HTERT RPE-1 (cell line): Measurements from ENCODE around the gene ELP1.
"Not testable (repeated sequence)": the region's sequence is repeated elsewhere in the genome, so short reads cannot be mapped to it uniquely, and the experiment has no call there.

Source experiments
- in situ Hi-C: fragments of 300-500 bp; cut with MboI; formaldehyde crosslinking; loops from 4 replicates; pipeline ENCODE4 v1.14.3; 2020; ENCODE audit warnings: low sequenced_read_pairs

The ELP1 gene, protein sequence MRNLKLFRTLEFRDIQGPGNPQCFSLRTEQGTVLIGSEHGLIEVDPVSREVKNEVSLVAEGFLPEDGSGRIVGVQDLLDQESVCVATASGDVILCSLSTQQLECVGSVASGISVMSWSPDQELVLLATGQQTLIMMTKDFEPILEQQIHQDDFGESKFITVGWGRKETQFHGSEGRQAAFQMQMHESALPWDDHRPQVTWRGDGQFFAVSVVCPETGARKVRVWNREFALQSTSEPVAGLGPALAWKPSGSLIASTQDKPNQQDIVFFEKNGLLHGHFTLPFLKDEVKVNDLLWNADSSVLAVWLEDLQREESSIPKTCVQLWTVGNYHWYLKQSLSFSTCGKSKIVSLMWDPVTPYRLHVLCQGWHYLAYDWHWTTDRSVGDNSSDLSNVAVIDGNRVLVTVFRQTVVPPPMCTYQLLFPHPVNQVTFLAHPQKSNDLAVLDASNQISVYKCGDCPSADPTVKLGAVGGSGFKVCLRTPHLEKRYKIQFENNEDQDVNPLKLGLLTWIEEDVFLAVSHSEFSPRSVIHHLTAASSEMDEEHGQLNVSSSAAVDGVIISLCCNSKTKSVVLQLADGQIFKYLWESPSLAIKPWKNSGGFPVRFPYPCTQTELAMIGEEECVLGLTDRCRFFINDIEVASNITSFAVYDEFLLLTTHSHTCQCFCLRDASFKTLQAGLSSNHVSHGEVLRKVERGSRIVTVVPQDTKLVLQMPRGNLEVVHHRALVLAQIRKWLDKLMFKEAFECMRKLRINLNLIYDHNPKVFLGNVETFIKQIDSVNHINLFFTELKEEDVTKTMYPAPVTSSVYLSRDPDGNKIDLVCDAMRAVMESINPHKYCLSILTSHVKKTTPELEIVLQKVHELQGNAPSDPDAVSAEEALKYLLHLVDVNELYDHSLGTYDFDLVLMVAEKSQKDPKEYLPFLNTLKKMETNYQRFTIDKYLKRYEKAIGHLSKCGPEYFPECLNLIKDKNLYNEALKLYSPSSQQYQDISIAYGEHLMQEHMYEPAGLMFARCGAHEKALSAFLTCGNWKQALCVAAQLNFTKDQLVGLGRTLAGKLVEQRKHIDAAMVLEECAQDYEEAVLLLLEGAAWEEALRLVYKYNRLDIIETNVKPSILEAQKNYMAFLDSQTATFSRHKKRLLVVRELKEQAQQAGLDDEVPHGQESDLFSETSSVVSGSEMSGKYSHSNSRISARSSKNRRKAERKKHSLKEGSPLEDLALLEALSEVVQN (N-terminal part only)

DNA sequence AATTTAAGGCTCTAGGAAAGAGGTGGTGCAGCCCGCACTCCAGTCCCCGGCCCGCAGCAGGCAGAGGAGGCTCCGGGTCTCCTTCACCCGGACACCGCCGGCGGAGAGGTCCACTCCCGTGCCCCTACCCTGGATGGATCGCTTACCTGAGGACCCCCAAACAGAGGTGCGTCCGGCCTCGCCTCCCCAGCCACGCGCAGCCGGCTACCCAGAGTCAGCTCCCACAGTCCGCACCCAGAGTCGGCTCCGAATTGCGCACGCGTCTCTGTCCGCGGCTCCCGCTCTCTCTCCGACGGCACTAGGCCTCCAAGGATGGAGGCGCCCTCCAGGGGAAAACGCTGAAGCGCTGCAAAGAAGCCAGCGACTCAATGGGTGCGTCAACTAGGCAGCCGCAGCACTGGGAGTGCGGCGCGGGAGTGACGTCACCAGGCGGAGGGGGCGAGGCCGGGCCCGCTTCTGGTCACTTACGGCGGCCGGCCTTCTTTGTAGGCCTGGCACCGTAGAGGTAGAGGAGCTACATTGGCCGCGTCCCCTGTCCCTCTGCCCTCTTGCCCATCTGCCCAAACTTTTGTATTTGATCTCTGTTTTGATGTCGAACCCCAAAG is at the start of gene ELP1:
TSS of gene ELP1 (minus strand) at position 407 of the 605 bp plus-strand sequence. CDS start 2,978 bp downstream, outside the sequence.
- in situ Hi-C loops: no loop called here

DNA sequence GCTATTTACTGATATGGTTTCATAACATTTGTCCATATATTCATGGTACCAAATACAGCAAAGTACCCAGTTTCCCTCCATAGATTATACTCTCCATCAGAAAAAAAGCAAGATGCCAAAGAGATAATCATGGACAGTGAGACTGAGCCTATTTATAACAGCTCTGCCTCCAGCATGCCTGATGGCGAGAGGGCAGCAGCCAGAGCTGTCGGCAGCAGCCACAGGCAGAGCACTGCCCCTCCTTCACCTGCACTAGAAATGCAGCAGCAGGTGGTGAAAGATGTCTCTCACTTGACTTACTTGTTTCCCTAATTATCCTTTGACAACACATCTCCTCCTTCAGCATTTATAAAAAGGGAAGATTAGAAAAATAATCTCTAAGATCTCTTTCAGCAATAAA is 47.0 kb upstream of the ELP1 start:
- in situ Hi-C loops: no loop called here

DNA sequence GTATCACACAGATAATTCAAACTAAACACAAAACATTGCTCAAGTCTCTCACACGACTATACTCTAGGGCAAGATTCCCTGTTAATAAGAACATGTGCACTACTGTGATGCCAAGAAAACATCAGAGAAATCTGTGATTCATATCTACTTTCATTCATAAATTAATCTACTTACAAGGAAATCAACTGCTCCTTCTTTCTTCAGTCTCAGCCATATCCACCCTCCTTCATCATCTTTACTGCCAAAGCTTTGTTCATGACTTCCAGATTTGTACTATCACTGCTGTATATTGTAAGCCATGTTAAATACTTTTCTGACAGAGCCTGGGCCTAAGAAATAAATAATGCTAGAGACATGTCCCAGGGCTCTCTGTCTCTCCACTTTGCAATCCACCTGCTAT is 44.3 kb upstream of the ELP1 start:
- in situ Hi-C loops: no loop called here

DNA sequence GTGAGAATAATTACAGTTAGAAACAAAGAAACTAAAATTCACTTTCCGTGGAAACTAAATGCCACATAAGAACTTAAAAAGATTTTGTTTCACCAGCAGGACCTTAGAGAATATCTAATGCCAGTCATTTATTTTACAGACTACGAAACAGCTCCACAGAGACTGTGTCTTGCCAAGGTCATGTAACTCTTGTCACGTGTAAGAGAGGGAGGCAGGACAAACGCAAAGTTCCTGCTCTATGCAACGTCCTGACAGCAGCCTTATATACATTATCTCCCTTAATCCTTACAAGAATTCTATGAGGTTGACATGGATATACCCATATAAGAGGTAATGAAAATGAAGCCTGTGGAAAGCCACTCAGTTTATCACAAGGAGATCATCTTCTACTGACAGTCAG is 40.0 kb upstream of the ELP1 start:
- in situ Hi-C loops: no loop called here

DNA sequence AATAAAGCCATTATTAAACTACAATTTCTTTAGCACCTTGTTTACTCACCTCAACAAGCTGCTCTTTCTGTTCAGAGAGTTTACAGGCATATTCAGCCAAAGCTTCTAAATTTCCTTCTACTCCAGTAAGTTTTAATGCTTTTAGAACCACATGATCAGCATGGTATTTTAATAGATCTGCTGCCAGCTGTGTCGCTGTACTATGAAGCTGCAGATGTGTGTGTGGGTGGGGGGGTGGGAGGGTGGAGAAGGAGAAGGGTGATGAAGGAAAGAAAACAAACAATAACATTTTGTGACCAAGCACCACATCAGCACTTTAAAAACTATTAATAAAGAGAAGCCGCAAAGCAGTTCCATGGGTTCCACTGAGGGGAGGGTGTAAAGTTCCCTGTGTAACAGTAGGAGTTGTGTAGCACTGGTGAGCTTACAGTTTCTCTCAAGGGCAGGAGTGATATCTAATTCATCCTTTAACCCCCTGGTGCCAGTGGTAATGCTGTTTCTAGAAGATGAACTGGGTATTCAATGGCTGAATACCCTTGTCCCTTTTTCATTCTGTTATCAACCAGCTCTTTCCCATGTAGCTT is 38.8 kb upstream of the ELP1 start:
- in situ Hi-C loops: no loop called here

DNA sequence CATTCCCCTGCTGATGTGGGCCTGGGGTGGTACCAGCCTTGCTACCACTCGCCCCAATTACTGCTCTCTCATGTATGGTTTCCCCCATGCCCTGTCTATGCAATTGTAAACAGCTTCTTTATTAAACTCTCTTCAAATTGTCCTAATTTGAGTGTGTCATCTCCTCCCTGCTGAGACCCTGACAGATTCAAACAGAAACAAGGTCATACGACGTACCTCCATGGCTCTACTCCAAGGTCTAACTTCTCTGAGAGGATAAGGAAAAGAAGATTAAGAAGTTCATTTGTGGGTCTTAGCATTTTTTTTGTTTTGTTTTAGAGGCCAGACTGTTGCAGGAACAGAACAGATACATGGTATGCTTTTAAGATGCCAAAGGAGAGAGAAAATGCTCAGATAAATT is 38.3 kb upstream of the ELP1 start:
- in situ Hi-C loops: no loop called here

DNA sequence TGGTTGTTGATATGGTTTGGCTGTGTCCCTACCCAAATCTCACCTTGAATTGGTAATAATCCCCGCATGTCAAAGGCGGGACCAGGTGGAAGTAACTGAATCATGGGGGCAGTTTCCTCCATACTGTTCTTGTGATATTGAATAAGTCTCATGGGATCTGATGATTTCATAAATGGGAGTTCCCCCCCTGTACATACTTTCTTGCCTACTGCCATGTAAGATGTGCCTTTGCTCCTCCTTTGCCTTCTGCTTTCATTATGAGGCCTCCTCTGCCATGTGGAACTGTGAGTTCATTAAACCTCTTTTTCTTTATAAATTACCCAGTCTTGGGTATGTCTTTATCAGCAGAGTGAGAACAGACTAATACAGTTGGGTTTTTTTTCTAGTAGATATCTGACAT is 37.5 kb upstream of the ELP1 start:
- in situ Hi-C loops: not testable (repeated sequence)

DNA sequence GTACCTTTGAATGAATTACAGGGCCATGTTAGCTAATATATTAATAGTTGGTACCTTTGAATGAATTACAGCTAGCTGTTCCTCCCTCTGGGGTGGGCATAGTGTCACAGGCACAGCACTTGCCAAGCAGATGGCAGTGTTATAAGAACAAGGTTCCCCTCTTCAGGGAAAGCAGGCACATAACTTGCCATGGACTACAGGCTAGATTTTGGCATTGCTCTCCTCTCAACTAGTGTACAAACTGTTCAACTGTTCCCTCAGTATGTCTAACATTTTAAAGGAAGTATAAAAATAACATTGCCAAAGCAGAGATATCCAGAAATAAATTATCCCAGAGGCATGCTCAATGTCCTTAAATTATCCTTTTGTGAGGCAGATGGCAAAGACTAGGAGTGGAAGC is 34.0 kb upstream of the ELP1 start:
- in situ Hi-C loops: no loop called here

DNA sequence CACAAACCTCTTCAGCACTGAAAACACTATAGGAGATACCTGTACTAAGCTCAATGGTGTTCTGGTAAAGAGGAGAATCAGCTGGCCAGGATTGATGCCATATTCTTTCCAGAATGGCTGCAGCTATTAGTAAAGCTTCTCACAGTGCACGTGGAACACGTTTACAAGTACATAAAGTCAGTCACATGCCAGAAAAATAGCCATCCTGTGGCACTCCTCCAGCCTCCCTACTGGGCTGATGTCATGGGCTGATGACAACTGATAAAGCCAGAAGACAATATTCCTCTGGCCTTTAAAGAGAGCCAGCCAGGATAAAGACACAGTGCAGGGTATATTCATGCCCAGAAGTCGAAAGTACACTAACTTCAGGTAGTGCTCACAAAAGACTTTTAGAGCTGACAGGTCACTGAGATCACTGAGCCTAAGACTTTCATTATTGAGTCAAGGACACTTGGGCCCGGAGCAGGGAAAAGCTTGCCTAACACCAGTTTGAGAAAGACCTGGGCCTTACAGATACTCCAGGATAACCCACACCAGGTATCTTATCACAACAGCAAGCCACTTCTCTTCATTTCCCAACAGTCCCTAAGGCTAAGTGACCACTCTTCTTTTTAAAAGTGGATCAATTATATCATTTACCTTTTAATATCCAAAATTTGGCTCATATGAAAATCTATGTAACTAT is 29.7 kb upstream of the ELP1 start:
- in situ Hi-C loops: no loop called here

DNA sequence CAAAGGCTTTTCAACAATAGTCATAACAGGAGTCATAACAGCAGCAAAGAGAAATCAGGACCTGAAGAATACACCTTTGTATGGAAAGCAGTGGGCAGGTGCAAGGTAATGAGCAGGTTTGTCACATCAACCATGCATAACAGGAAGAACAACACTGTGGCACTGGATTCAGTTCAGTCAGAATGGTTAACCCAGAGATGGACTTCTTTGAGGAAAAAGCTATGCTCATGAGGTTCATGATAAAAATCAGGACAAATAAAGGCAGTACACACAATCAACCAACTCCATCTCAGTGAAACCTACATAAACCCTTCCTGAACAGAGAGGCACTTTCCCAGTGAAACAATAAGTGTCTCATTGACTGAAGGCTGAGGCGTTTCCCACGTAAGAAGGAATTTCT is 27.2 kb upstream of the ELP1 start:
- in situ Hi-C loops: no loop called here

DNA sequence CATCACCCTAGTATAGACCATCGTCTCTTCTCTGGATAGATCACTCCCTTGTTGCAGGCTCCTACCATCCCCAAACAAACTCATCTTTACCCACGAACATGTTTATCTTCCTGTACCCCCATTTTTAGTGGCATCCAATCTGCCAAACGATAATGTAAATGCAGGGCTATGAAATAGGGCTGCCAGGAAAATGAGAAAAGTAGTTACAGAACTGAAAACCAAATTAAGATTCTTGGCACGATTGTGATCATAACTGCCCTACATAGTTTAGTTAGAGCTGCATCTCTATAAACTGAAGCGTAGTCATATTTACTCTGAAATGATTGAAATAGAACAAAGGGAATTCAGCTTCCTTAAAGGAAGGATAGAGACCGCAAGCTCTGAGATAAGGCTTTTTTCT is 26.4 kb upstream of the ELP1 start:
- in situ Hi-C loops: no loop called here

DNA sequence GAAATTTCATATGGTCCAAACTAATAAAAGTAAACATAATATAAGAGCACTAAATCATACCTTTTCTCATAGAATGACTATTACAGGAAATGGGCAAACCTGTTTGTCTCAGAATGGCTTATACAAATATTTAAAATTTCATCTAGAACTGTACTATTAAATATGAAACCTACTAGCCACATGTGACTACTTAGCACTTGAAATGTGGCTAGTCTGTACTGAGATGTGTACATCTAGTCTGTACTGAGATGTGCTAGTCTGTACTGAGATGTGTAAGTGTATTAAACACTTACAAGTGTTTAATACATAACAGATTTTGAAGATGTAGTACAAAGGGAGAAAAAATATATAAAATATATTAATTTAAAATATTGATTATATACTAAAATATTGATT is 22.7 kb upstream of the ELP1 start:
- in situ Hi-C loops: no loop called here

DNA sequence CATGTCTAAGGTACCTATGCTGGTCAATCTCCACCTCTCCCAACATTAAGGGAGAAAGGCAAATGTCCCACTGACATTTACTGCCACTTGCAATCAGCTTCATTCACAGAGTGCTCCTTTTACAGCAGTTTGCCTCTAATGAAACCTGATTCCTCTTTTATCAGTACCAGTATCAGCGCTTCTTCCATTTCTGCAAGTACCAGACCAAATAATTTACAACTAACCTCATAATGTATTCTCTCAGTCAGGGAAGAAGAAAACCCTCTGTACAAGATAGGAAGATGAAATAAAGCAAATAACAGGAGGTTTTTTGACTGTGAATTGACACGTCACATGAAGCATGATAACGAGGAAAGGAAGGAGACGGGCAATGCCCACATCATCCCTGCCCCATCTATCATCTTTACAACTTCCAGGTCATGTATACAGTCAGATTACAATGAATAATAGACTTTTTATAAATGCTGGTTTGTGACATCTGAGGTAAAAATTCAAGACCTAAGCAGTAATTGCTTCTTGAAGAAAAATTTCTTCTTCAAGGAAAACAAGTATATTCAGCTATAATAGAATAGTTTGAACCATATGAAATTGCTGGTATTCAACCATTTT is 22.2 kb upstream of the ELP1 start:
- in situ Hi-C loops: no loop called here

DNA sequence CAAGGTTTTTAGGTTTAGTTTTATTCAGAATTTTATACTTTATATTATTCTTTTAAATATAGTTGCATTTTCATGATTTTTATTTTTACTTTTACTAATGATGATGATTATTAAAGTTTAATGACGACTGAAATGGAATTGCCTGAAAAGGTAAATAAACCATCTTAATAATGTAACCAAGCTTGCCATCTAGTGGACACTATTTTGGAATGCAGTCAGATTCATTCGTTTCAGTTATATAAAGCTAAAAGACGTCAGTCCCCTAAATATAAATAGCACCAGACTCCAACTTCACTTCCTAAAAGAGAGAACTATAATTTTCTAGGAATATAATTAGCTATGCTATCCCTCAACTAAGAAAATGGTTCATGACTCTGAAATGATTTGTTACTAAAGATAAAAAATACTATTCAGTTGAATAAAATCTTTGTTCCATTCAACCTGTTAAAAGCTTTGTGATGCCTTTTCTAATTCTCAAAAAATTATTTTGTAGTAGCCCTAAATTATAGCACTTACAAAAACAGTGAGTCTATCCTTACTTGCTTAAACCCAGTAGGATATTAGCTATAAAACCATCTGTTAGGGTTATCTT is 20.2 kb upstream of the ELP1 start:
- in situ Hi-C loops: no loop called here

DNA sequence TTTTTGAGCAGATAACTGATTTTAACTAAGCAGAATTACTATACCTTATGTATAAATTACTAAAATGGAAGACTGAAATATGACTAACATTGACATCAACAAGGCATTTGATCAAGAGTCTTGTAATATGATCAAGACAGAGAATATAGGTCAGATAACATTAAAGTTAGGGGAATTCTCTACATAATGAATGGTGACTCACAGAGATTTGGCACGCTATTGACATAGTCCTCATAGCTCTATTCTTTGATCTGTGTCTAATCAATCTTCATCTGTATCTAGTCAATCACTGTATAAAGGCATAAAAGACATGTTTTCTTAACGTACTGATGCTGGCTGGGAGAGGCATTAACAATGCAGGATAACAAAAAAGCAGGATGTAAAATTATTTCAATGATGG is 17.7 kb upstream of the ELP1 start:
- in situ Hi-C loops: no loop called here

DNA sequence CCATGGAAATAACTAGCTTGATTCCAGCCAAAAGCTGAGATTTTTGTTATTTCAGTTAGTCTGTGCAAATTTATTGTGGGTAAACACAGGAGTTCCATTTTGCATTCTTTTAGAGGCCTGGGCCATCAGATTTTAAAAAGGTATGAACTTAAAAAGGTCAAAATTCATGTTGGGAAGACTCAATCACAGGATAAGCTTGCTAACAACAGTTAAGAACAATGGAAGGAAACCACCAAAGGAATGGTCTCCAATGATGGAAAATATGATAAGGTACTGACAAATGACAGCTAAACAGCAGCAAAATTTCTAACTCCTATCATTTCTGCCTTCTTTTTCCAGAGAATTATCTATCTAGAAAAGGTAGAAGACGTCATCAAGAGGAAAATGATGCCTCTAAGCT is 16.2 kb upstream of the ELP1 start:
- in situ Hi-C loops: no loop called here

DNA sequence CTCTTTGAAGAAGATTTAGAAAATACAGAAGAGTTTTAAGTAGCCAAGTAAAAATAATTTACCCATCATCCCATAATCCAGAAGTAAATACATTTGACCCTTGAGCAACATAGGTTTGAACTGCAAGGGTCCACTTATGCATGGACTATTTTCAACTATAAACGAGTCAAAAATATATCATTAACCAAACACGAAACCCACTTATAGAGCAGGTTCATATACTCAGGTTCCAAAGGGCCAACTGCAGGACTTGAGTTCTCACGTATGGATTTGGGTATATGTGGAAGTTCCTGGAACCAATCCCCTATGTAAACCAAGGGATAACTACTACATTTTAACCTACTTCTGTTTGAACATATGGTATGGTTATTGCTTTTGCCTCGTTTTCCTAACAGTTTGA is 6.1 kb upstream of the ELP1 start:
- in situ Hi-C loops: no loop called here

DNA sequence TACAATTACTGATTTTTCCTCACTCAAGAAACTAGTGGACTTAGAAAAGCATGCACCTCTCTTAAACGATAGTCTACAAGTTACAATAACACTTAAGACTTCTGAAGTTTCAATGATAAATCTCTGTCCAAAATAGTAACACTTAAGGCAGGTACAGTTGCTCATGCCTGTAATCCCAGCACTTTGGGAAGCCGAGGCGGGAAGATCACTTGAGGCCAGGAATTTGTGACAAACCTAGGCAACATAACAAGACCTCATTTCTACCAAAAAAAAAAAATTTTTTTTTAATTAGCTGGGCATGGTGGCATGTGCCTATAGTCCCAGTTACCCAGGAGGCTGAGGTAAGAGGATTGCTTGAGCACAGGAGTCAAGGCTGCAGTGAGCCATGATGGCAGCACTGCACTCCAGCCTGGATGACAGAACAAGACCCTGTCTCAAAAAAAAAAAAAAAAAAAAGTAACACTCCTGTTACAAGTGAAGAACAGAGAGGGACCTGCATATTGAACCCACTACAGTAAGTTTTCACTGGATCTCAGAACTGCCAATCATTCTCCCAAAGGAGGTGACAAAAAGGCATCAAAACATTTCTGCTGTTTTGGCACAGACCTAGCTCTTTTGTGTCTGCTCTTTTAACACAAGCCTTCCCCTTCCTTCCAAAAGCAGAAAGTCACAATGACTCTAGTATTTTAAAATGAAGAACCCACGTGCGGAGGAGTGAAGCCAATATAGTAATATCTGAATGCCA is 3.8 kb upstream of the ELP1 start:
- in situ Hi-C loops: no loop called here
